SK-N-SH (cell line): ENCODE results near the gene ZNF142. TPM values are rescaled to one million over a fixed set of nuclear protein-coding genes. Genes with fewer than 3 reads are reported as not detected.

Experiments used
- CTCF ChIA-PET: fragments of 300-600, 350-600 bp; formaldehyde crosslinking; extraction: SDS; loops from one replicate; lab custom pipeline; 2021; lab: Yijun Ruan, JAX
- POLR2A ChIA-PET: fragments of 350-600 bp; sonication (Branson Sonifier 250); formaldehyde crosslinking; extraction: SDS; loops from one replicate; lab custom pipeline; 2020; ENCODE audit warnings: antibody characterized with exemption, inconsistent platforms; lab: Yijun Ruan, JAX
- DNase-seq: peaks from one replicate; pipeline ENCODE4 v3.0.0; 2012
- H2AFZ ChIP-seq: fragments of 200-600 bp; sonication (generic); 2 replicates; pipeline ENCODE4 v1.8.1; 2016; ENCODE audit warnings: antibody characterized with exemption, mild to moderate bottlenecking, low read depth
- H3F3A ChIP-seq: fragments of 200-600 bp; sonication (generic); replicated peaks from 2 replicates; pipeline ENCODE3; 2016; ENCODE audit warnings: antibody characterized with exemption, mild to moderate bottlenecking; ENCODE audit not compliant: insufficient read depth
- H3K27ac ChIP-seq, 2 experiments: fragments of 200-500 bp in 1 of 2; fragments of 200-600 bp in 1 of 2; sonication (Bioruptor generic) in 1 of 2; sonication (generic), shearing (Covaris generic) in 1 of 2; 2 replicates each; pipeline versions ENCODE4 v1.5.1 to v1.6.1; 2014 to 2016; ENCODE audit warnings: low read depth in 2 of 2, inconsistent platforms in 1 of 2, low read length in 1 of 2, mild to moderate bottlenecking in 1 of 2, mixed read lengths in 1 of 2
- H3K27me3 ChIP-seq: fragments of 200-600 bp; sonication (generic), shearing (Covaris generic); 2 replicates; pipeline ENCODE4 v1.6.1; 2016; ENCODE audit warnings: mixed run types; ENCODE audit not compliant: insufficient read depth
- H3K36me3 ChIP-seq, 2 experiments: fragments of 200-500 bp in 1 of 2; fragments of 200-600 bp in 1 of 2; sonication (Bioruptor generic) in 1 of 2; sonication (generic) in 1 of 2; replicated peaks in 1 of 2; 2 replicates each; pipeline versions ENCODE3 to v1.5.1; 2014 to 2016; ENCODE audit warnings: low read length in 1 of 2, mild to moderate bottlenecking in 1 of 2; ENCODE audit not compliant: insufficient read depth in 2 of 2, control insufficient read depth in 1 of 2
- H3K4me1 ChIP-seq, 2 experiments: fragments of 200-500 bp in 1 of 2; fragments of 200-600 bp in 1 of 2; sonication (Bioruptor generic) in 1 of 2; sonication (generic), shearing (Covaris generic) in 1 of 2; 2 replicates each; pipeline versions ENCODE4 v1.5.1 to v1.6.1; 2014 to 2016; ENCODE audit warnings: low read depth in 1 of 2, low read length in 1 of 2, mixed run types in 1 of 2; ENCODE audit not compliant: insufficient read depth in 2 of 2, control insufficient read depth in 1 of 2
- H3K4me2 ChIP-seq: fragments of 200-600 bp; sonication (generic), shearing (Covaris generic); 2 replicates; pipeline ENCODE4 v1.6.1; 2017; ENCODE audit warnings: mixed run types
- H3K4me3 ChIP-seq, 2 experiments: fragments of 200-500 bp in 1 of 2; fragments of 200-600 bp in 1 of 2; sonication (Bioruptor generic) in 1 of 2; sonication (generic), shearing (Covaris generic) in 1 of 2; 2 replicates each; pipeline versions ENCODE4 v1.5.1 to v1.8.1; 2014 to 2016; ENCODE audit warnings: low read depth in 2 of 2, inconsistent platforms in 1 of 2, low read length in 1 of 2, mild to moderate bottlenecking in 1 of 2, mixed read lengths in 1 of 2, moderate library complexity in 1 of 2
- H3K79me2 ChIP-seq: fragments of 200-600 bp; sonication (generic); 2 replicates; pipeline ENCODE4 v1.8.1; 2017; ENCODE audit warnings: mild to moderate bottlenecking; ENCODE audit not compliant: insufficient read depth
- H3K9ac ChIP-seq: fragments of 200-600 bp; sonication (generic); 2 replicates; pipeline ENCODE4 v1.6.1; 2017; ENCODE audit warnings: mixed run types
- H3K9me2 ChIP-seq: fragments of 200-600 bp; sonication (generic); 2 replicates; pipeline ENCODE4 v1.6.1; 2017; ENCODE audit warnings: mixed run types
- H3K9me3 ChIP-seq: fragments of 200-600 bp; sonication (generic); 2 replicates; pipeline ENCODE4 v1.6.1; 2017; ENCODE audit warnings: mixed run types, mild to moderate bottlenecking, moderate library complexity
- H4K20me1 ChIP-seq: fragments of 200-600 bp; sonication (generic); 2 replicates; pipeline ENCODE4 v1.6.1; 2017; ENCODE audit warnings: mild to moderate bottlenecking, mixed run types; ENCODE audit not compliant: insufficient read depth
- CTCF ChIP-seq: fragments of 200-600 bp; sonication (generic); IDR thresholded peaks from 2 replicates; pipeline ENCODE4 v1.6.1; 2017; ENCODE audit warnings: antibody characterized with exemption, mild to moderate bottlenecking, moderate library complexity
- EP300 ChIP-seq, 2 experiments: IDR thresholded peaks; 2 replicates each; pipeline versions ENCODE4 v1.4.0 to v1.6.1; 2012; ENCODE audit warnings: borderline replicate concordance in 1 of 2, low read depth in 1 of 2, low read length in 1 of 2
- EZH2phosphoT487 ChIP-seq: fragments of 200-600 bp; sonication (generic); IDR thresholded peaks from 2 replicates; pipeline ENCODE4 v1.6.1; 2017; ENCODE audit warnings: low read depth, mixed run types, mild to moderate bottlenecking, antibody characterized with exemption, moderate library complexity, borderline replicate concordance
- FOXJ3 ChIP-seq: sonication (generic); formaldehyde crosslinking; IDR thresholded peaks from 2 replicates; pipeline ENCODE4 v1.5.1; 2020; ENCODE audit warnings: mild to moderate bottlenecking, missing genetic modification reagents
- IRF3 ChIP-seq: fragments of 150-350 bp; IDR thresholded peaks from 2 replicates; pipeline ENCODE4 v1.6.1; 2016; ENCODE audit warnings: mild to moderate bottlenecking, low read depth, low read length
- MEF2A ChIP-seq: IDR thresholded peaks from 2 replicates; pipeline ENCODE4 v1.4.0; 2012; ENCODE audit warnings: low read depth, borderline replicate concordance
- NRF1 ChIP-seq: IDR thresholded peaks from 2 replicates; pipeline ENCODE4 v1.6.1; 2012; ENCODE audit warnings: low read depth, mild to moderate bottlenecking, low read length
- PBX3 ChIP-seq: IDR thresholded peaks from 2 replicates; pipeline ENCODE4; 2012
- POLR2AphosphoS5 ChIP-seq: IDR thresholded peaks from 2 replicates; pipeline ENCODE4 v1.6.1; 2012; ENCODE audit warnings: low read depth, low read length
- RAD21 ChIP-seq: IDR thresholded peaks from 2 replicates; pipeline ENCODE4 v1.6.1; 2012; ENCODE audit warnings: mild to moderate bottlenecking, low read length
- RCOR1 ChIP-seq: fragments of 150-350 bp; IDR thresholded peaks from 2 replicates; pipeline ENCODE4 v1.6.1; 2017; ENCODE audit warnings: antibody characterized with exemption, low read length
- REST ChIP-seq: IDR thresholded peaks from 2 replicates; pipeline ENCODE4 v1.6.1; 2012; ENCODE audit warnings: mild to moderate bottlenecking, low read depth, low read length, moderate library complexity
- RFX5 ChIP-seq: IDR thresholded peaks from 2 replicates; pipeline ENCODE4 v1.6.1; 2012; ENCODE audit warnings: mild to moderate bottlenecking, improper control_type of control experiment, low read length
- TAF1 ChIP-seq: IDR thresholded peaks from 2 replicates; pipeline ENCODE4 v1.6.1; 2012; ENCODE audit warnings: low read depth, mild to moderate bottlenecking, low read length, moderate library complexity, borderline replicate concordance
- USF1 ChIP-seq: IDR thresholded peaks from 2 replicates; pipeline ENCODE4 v1.4.0; 2012; ENCODE audit warnings: low read depth, borderline replicate concordance
- YY1 ChIP-seq: IDR thresholded peaks from 2 replicates; pipeline ENCODE4 v1.4.0; 2012; ENCODE audit warnings: low read depth, mild to moderate bottlenecking
- WGBS: methylation state at CpG from one replicate; pipeline ENCODE4 v1.1.6; 2017; ENCODE audit warnings: low lambda C conversion rate; 5-methylcytosine and 5-hydroxymethylcytosine counted together
- polyA plus RNA-seq, 3 experiments: library from polyadenylated mRNA; depleted of rRNA; stranded (reverse); fragments of >200 nt; gene quantifications; 2 replicates each; pipeline ENCODE4 v1.2.3, GENCODE V29; 2012
- TF ChIP-seq, protein P1 (sequence below): IDR thresholded peaks from 2 replicates; pipeline ENCODE4 v1.4.0; 2012; ENCODE audit warnings: low read depth, borderline replicate concordance

The ZNF142 gene
- polyA plus RNA-seq, 1 of the 3 experiments (the other 2 are of a cell fraction), result 8.1 TPM

- ChIA-PET POLR2A (no interaction called here), CTCF (no interaction called here)
- no peaks in the 10 kb centered on the region for H3K27me3 ChIP-seq
- peaks cover 3% of the 10 kb centered on the region for H3F3A ChIP-seq
- H3K4me3 ChIP-seq, result no peak overlapping the region
- 89% methylated on average over 11 of the region's 11 CpGs for WGBS
- no peaks in the 10 kb centered on the region for H3K9me2 ChIP-seq
- H3K79me2 ChIP-seq, result peaks cover 4% of the 10 kb centered on the region
- no peak for DNase-seq
- no peak overlapping the region for H3K4me2 ChIP-seq
- H3K9ac ChIP-seq, result no peak overlapping the region
- peaks cover 30 to 83% of the 10 kb centered on the region in 2 experiments for H3K36me3 ChIP-seq
- H3K4me1 ChIP-seq, result no peaks in the 10 kb centered on the region; a peak in 1 of 4 replicates
- no peaks in the 10 kb centered on the region for H4K20me1 ChIP-seq
- TF ChIP-seq NRF1, result no peak
- TF ChIP-seq EZH2phosphoT487, result no peak
- TF ChIP-seq CTCF, result no peak
- TF ChIP-seq RCOR1, result no peak
- no peak for TF ChIP-seq YY1
- no peak for TF ChIP-seq RAD21
- TF ChIP-seq RFX5, result no peak
- no peaks in the 10 kb centered on the region for H3K9me3 ChIP-seq
- no peak overlapping the region; a peak in 1 of 4 replicates for H3K27ac ChIP-seq
- no peak overlapping the region for H2AFZ ChIP-seq
These were observed 14.7 kb downstream of the ZNF142 start for GRCh38 chr2:218644721-218645120.

DNA sequence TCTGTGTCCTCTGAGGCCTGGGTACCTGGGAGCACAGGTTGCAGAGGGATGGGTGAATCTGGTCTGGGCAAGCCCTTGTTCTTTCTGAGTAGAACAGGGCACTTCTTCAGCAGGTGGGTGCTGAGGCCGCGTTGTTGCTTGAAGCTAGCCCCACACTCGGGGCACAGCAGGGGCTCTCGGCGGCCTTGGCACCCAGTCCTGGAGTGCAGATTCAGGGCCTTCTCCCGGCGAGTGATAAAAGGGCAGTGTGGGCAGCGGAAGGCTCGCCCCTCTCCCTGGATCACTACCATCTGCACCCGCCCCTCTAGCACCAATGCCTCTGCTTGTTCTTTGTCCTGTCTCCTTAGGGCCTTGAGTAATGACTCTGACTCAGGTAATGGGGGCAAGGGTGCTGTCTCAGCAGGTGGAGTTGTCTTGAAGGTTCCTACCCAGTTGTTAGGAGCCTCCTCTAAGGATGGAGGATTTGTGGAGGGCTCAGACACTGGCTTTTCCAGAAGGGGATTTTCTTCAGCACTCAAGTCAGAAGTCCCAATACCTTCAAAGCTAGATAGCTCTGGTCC, 15.6 kb downstream of the ZNF142 start:
- H3K9ac ChIP-seq, result no peak overlapping the region
- POLR2A ChIA-PET, result no interaction called here
- no peak for DNase-seq
- H4K20me1 ChIP-seq, result no peaks in the 10 kb centered on the region
- no peaks in the 10 kb centered on the region; a peak in 1 of 4 replicates for H3K4me1 ChIP-seq
- H3K4me3 ChIP-seq, result no peak overlapping the region
- H3K79me2 ChIP-seq, result peaks cover 4% of the 10 kb centered on the region
- H3K36me3 ChIP-seq, result peaks cover 35 to 79% of the 10 kb centered on the region in 2 experiments
- CTCF ChIA-PET, result no interaction called here
- H3K9me3 ChIP-seq, result no peaks in the 10 kb centered on the region
- H3K27ac ChIP-seq, result no peak overlapping the region
- 95% methylated on average over 3 of the region's 10 CpGs for WGBS
- H2AFZ ChIP-seq, result no peak overlapping the region
- H3F3A ChIP-seq, result peaks cover 3% of the 10 kb centered on the region
- no peaks in the 10 kb centered on the region for H3K9me2 ChIP-seq
- no peak overlapping the region for H3K4me2 ChIP-seq
- H3K27me3 ChIP-seq, result no peaks in the 10 kb centered on the region
- TF ChIP-seq, protein P1, sequence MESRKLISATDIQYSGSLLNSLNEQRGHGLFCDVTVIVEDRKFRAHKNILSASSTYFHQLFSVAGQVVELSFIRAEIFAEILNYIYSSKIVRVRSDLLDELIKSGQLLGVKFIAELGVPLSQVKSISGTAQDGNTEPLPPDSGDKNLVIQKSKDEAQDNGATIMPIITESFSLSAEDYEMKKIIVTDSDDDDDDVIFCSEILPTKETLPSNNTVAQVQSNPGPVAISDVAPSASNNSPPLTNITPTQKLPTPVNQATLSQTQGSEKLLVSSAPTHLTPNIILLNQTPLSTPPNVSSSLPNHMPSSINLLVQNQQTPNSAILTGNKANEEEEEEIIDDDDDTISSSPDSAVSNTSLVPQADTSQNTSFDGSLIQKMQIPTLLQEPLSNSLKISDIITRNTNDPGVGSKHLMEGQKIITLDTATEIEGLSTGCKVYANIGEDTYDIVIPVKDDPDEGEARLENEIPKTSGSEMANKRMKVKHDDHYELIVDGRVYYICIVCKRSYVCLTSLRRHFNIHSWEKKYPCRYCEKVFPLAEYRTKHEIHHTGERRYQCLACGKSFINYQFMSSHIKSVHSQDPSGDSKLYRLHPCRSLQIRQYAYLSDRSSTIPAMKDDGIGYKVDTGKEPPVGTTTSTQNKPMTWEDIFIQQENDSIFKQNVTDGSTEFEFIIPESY, result no peak
- TF ChIP-seq EP300 (IDR thresholded peaks at IDR 0.05; ENCODE audit: borderline replicate concordance in 1 of 2, low read depth in 1 of 2, low read length in 1 of 2) (no peak), MEF2A (no peak), USF1 (no peak), POLR2AphosphoS5 (no peak), PBX3 (no peak), REST (no peak), TAF1 (no peak), FOXJ3 (CRISPR knock-in tag) (no peak), IRF3 (no peak)
